ENCODE results near the gene RPS15. TPM values are rescaled to one million over a fixed set of nuclear protein-coding genes. Genes with fewer than 3 reads are reported as not detected.

Gene RPS15
- total and polyA plus RNA-seq, 2 of the 13 experiments (the other 11 are each of a cell fraction or from before 2014, with no cell fraction given): 695 to 1,411 TPM

- TF ChIP-seq ZNF639 (CRISPR knock-in tag; conservative IDR thresholded peaks at IDR 0.05) (peak; percentile 70; the same call in 1 of the 2 replicates), MXI1 (IDR thresholded peaks at IDR 0.05; ENCODE audit: borderline replicate concordance, low read depth, low read length) (peak; percentile 77; the same call in 1 of the 3 replicates), ARID4A (CRISPR knock-in tag; IDR thresholded peaks at IDR 0.05; ENCODE audit: borderline replicate concordance) (peak; percentile 84; the same call in 1 of the 2 replicates), KAT7 (CRISPR knock-in tag; IDR thresholded peaks at IDR 0.05; ENCODE audit: borderline replicate concordance) (no peak), CBX1 (IDR thresholded peaks at IDR 0.05; ENCODE audit: low read depth) (no peak), TAF1 (CRISPR knock-in tag; IDR thresholded peaks at IDR 0.05) (peak; percentile 71; the same call in 1 of the 2 replicates), PATZ1 (CRISPR knock-in tag; IDR thresholded peaks at IDR 0.05) (peak; percentile 31; the same call in 1 of the 2 replicates), ZNF354B (CRISPR knock-in tag; IDR thresholded peaks at IDR 0.05) (no peak), YY1 (IDR thresholded peaks at IDR 0.05; ENCODE audit: insufficient read depth, insufficient replicate concordance, low read depth, low read length) (peak; percentile 46), ZNF124 (CRISPR knock-in tag; IDR thresholded peaks at IDR 0.05) (0 out of 2 replicates have a peak, but pooled peaks have one; percentile 18), HIVEP1 (CRISPR knock-in tag; IDR thresholded peaks at IDR 0.05) (no peak), ZNF318 (CRISPR knock-in tag; IDR thresholded peaks at IDR 0.05) (no peak)
These were observed 40.9 kb downstream of the RPS15 start, which contains the start of gene C19orf25 (continued) for GRCh38 chr19:1478934-1479707.
